Measurements from ENCODE around the gene RAB36. TPM values are rescaled to one million over a fixed set of nuclear protein-coding genes. Genes with fewer than 3 reads are reported as not detected.

The RAB36 gene
- total RNA-seq, 6 experiments from 2014 or later, result 5.4 to 7.1 (median 6.3) TPM

DNA sequence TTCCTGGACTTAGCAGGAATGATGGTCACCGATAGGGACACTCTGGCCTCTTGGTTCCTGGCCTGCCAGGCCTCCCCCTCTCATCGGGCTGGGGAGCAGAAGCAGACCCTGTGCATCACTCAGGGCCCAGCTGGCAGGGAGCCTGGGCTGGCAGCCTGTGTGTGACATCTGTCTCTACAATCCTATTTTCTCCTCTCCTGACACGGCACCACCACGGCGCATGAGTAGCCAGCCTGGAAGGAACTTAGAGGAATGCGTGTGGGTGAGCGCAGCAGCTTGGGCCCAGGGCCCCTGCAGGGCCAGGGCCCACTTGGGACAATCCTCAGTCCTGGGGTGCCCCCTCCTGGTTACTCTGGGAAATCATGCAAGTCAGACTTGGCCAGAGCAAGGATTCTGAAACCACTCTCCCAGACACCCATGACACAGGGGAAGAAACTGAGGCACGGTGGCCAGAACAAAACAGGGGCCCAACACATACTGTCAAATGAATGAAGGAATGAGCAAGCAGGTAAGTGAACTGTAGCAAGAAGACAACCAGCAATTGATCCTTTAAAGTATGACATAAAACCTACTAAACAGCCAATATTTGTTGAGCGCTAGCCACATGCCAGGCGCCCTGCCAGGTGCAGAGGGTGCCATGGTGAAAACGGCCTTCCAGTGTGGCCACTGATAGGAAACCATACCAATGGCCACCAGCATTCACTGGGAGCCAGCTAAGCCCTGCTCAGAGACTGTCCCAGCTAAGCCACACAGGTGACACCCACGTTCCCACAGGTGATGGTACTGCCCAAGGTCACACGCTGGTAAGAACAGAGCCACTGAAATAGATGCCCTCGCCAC is 16.8 kb upstream of the RAB36 start:
- H3K4me1 Mint-ChIP-seq (ENCODE audit: low read depth), result peaks cover 6% of the 10 kb centered on the region
- no peak overlapping the region for H3K27ac Mint-ChIP-seq
- DNase-seq, result peak; percentile 71
- no peak overlapping the region for H3K4me3 Mint-ChIP-seq
- peaks cover 26% of the 10 kb centered on the region for H3K27me3 Mint-ChIP-seq (ENCODE audit: insufficient read depth)
- TF ChIP-seq, protein P1, sequence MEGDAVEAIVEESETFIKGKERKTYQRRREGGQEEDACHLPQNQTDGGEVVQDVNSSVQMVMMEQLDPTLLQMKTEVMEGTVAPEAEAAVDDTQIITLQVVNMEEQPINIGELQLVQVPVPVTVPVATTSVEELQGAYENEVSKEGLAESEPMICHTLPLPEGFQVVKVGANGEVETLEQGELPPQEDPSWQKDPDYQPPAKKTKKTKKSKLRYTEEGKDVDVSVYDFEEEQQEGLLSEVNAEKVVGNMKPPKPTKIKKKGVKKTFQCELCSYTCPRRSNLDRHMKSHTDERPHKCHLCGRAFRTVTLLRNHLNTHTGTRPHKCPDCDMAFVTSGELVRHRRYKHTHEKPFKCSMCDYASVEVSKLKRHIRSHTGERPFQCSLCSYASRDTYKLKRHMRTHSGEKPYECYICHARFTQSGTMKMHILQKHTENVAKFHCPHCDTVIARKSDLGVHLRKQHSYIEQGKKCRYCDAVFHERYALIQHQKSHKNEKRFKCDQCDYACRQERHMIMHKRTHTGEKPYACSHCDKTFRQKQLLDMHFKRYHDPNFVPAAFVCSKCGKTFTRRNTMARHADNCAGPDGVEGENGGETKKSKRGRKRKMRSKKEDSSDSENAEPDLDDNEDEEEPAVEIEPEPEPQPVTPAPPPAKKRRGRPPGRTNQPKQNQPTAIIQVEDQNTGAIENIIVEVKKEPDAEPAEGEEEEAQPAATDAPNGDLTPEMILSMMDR (IDR thresholded peaks at IDR 0.05), result peak; percentile 91
- no peaks in the 10 kb centered on the region for H3K9me3 Mint-ChIP-seq
- no peaks in the 10 kb centered on the region for H3K36me3 Mint-ChIP-seq (ENCODE audit: low read depth)

DNA sequence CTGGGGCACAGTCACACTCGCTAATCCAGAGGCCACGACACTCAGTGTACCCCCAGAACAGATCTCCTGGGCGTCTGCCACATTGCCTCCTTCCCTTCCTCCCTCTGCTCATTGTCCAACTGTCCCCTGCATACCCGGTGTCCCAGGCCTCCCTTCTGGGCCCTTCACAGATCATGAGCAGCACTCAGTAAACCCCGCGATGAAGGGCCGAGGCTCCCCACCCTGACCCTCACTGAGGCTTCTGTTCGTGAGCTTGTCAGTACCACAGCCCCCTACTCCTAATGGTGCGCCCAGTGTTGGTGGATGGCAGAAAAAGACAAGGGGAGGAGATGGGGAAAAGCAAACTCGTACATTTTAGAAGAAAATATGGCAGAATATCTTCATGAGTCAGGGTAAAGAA is 16.1 kb upstream of the RAB36 start:
- TF ChIP-seq, protein P1 (IDR thresholded peaks at IDR 0.05), result no peak
- H3K4me3 Mint-ChIP-seq, result no peak overlapping the region
- H3K36me3 Mint-ChIP-seq (ENCODE audit: low read depth), result no peaks in the 10 kb centered on the region
- no peak overlapping the region for H3K27ac Mint-ChIP-seq
- peaks cover 30% of the 10 kb centered on the region for H3K27me3 Mint-ChIP-seq (ENCODE audit: insufficient read depth)
- DNase-seq, result no peak
- H3K9me3 Mint-ChIP-seq, result no peaks in the 10 kb centered on the region
- peaks cover 6% of the 10 kb centered on the region for H3K4me1 Mint-ChIP-seq (ENCODE audit: low read depth)

DNA sequence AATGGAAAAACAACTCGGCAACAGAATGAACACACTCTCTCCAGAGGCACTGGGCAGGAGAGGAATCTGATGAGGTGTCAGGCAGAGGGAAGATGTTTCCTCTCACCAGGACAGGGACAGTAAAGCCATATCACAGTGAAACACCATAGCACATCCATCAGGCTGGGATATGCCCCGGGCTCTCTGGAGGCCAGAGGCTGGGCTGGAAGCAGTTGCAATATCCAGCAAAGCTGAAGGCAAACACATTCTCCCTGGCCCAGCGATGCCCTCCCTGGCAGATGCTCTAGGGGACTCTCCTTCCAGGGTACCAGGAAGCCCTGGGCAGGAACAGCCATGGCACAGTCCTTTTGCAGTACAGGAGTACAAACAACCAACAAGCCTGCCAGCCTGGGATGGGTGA is 14.6 kb upstream of the RAB36 start:
- H3K27ac Mint-ChIP-seq, result no peak overlapping the region
- no peak for DNase-seq
- no peaks in the 10 kb centered on the region for H3K36me3 Mint-ChIP-seq (ENCODE audit: low read depth)

DNA sequence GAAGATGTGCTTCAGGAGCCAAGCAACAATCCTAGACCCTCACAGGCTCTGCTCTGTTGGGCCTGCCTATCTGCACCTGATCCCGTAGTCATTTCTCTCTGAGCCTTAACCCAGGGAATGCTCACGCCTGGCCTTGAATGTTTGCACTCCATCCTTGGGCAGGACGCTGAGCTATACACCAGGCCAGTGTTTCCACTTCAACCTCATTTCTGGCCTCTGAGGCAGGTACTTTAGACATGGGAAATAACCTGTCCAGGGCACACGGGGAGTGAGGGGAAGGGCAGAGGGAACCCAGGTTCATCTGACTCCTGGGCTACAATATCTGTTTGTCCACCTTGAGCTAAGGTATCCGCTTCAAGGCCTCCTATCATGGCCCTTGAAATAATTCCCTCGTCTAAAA is 13.3 kb upstream of the RAB36 start:
- no peaks in the 10 kb centered on the region for H3K36me3 Mint-ChIP-seq (ENCODE audit: low read depth)
- H3K27me3 Mint-ChIP-seq (ENCODE audit: insufficient read depth), result peaks cover 25% of the 10 kb centered on the region
- H3K4me1 Mint-ChIP-seq (ENCODE audit: low read depth), result peaks cover 6% of the 10 kb centered on the region

More for the DNA sequence above, 14.6 kb upstream of the RAB36 start:
- Mint-ChIP-seq H3K4me1 (ENCODE audit: low read depth) (peaks cover 6% of the 10 kb centered on the region), H3K27me3 (ENCODE audit: insufficient read depth) (peaks cover 31% of the 10 kb centered on the region), H3K4me3 (no peak overlapping the region), H3K9me3 (no peaks in the 10 kb centered on the region)
- TF ChIP-seq, protein P1 (IDR thresholded peaks at IDR 0.05), result no peak

DNA sequence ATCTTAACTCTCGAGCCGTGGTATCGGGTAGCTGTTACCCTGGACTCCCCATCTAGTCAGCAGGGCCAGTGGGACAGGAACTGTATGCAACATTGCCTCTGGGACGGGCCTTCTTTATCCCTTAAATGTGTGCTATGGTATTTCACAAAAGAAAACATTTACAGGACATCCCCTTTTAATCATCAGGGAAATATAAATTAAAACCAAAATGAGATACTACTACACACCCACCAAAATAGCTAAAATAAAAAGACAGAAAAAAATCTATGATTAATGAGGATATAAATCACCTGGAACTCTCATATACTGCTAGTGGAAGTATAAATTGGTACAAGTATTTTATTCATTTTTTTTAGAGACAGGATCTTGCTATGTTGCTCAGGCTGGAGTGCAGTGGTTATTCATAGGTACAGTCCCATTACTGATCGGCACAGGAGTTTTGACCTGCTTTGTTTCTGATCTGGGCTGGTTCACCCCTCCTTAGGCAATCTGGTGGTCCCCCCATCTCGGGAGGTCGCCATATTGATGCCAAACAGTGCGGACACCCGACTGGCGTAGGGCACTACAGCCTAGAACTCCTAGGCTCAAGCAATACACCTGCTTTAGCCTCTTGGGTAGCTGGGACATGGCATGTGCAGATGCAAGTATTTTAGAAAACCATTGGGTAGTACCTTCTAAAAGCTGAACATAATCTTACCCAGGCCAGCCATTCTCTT is 12.7 kb upstream of the RAB36 start:
- TF ChIP-seq, protein P1 (IDR thresholded peaks at IDR 0.05), result no peak
- no peak overlapping the region for H3K27ac Mint-ChIP-seq
- peaks cover 6% of the 10 kb centered on the region for H3K4me1 Mint-ChIP-seq (ENCODE audit: low read depth)
- no peak for DNase-seq
- H3K9me3 Mint-ChIP-seq, result no peaks in the 10 kb centered on the region
- peaks cover 24% of the 10 kb centered on the region for H3K27me3 Mint-ChIP-seq (ENCODE audit: insufficient read depth)
- H3K36me3 Mint-ChIP-seq (ENCODE audit: low read depth), result no peaks in the 10 kb centered on the region
- no peak overlapping the region for H3K4me3 Mint-ChIP-seq

More for the DNA sequence above, 13.3 kb upstream of the RAB36 start:
- DNase-seq, result no peak
- H3K9me3 Mint-ChIP-seq, result no peaks in the 10 kb centered on the region
- no peak overlapping the region for H3K27ac Mint-ChIP-seq
- H3K4me3 Mint-ChIP-seq, result no peak overlapping the region
- TF ChIP-seq, protein P1 (IDR thresholded peaks at IDR 0.05), result no peak

Measured in HFFc6 (cell line).